Activated CD4-positive, alpha-beta T cell treated with anti-CD3 and anti-CD28 coated beads, Interleukin-2, amount 10 ng/mL, durations not matched to agents 24 days and 14 days (primary cell): ENCODE data around the gene KIF14. TPM values are rescaled to one million over a fixed set of nuclear protein-coding genes. Genes with fewer than 3 reads are reported as not detected.
"Not testable (repeated sequence)": the region's sequence is repeated elsewhere in the genome, so short reads cannot be mapped to it uniquely, and the experiment has no call there.

ENCODE experiments used
- DNase-seq: peaks from one replicate; pipeline ENCODE4 v3.0.0; 2022
- H3K27ac Mint-ChIP-seq: one replicate; pipeline ENCODE4 v1.8.0; 2022; ENCODE audit warnings: mild to moderate bottlenecking, mixed read lengths
- H3K27me3 Mint-ChIP-seq: one replicate; pipeline ENCODE4 v1.8.0; 2022; ENCODE audit warnings: mixed read lengths
- H3K36me3 Mint-ChIP-seq: one replicate; pipeline ENCODE4 v1.8.0; 2022; ENCODE audit warnings: low read depth, mild to moderate bottlenecking, mixed read lengths
- H3K4me1 Mint-ChIP-seq: one replicate; pipeline ENCODE4 v1.8.0; 2021; ENCODE audit warnings: mixed read lengths
- H3K4me3 Mint-ChIP-seq: one replicate; pipeline ENCODE4 v1.8.0; 2022; ENCODE audit warnings: mild to moderate bottlenecking, moderate library complexity, mixed read lengths
- H3K9me3 Mint-ChIP-seq: one replicate; pipeline ENCODE4 v1.8.0; 2021; ENCODE audit warnings: mixed read lengths
- intact Hi-C: fragments of 100-400 bp; cut with micrococcal nuclease; formaldehyde crosslinking; loops from one replicate; pipeline ENCODE4 v1.15.1; 2023
- total RNA-seq: library from RNA; stranded (reverse); gene quantifications from 2 replicates; pipeline ENCODE4 v1.2.3, GENCODE V29; 2022

KIF14 gene
- total RNA-seq, 1 donor from 2014 or later = 11.6 TPM

- intact Hi-C loops = no loop called here
- H3K4me3 Mint-ChIP-seq = no peak overlapping the region
- DNase-seq = no peak
- H3K36me3 Mint-ChIP-seq = peaks cover 3% of the 10 kb centered on the region
- H3K27ac Mint-ChIP-seq = no peak overlapping the region
- peaks cover 6% of the 10 kb centered on the region for H3K27me3 Mint-ChIP-seq
- peaks cover 8% of the 10 kb centered on the region for H3K4me1 Mint-ChIP-seq
- no peaks in the 10 kb centered on the region for H3K9me3 Mint-ChIP-seq
These were observed 74.0 kb downstream of the KIF14 start for GRCh38 chr1:200546577-200546976.

GRCh38 chr1:200542162-200542561, 78.4 kb downstream of the KIF14 start:
- Mint-ChIP-seq H3K9me3 (peaks cover 10% of the 10 kb centered on the region), H3K36me3 (no peaks in the 10 kb centered on the region), H3K4me3 (no peak overlapping the region), H3K27me3 (peaks cover 7% of the 10 kb centered on the region), H3K4me1 (peaks cover 4% of the 10 kb centered on the region), H3K27ac (no peak overlapping the region)
- DNase-seq = no peak
- intact Hi-C loops = no loop called here

GRCh38 chr1:200540281-200540680, 80.3 kb downstream of the KIF14 start:
- H3K4me3 Mint-ChIP-seq = no peak overlapping the region
- no peak for DNase-seq
- intact Hi-C loops = no loop called here
- peaks cover 10% of the 10 kb centered on the region for H3K9me3 Mint-ChIP-seq
- no peak overlapping the region for H3K27ac Mint-ChIP-seq
- peaks cover 4% of the 10 kb centered on the region for H3K27me3 Mint-ChIP-seq
- no peaks in the 10 kb centered on the region for H3K4me1 Mint-ChIP-seq
- H3K36me3 Mint-ChIP-seq = no peaks in the 10 kb centered on the region

- DNase-seq = no peak
- Mint-ChIP-seq H3K27me3 (peaks cover 4% of the 10 kb centered on the region), H3K9me3 (peaks cover 10% of the 10 kb centered on the region), H3K27ac (no peak overlapping the region), H3K4me3 (no peak overlapping the region), H3K4me1 (no peaks in the 10 kb centered on the region), H3K36me3 (no peaks in the 10 kb centered on the region)
- intact Hi-C loops = no loop called here
These were observed 82.4 kb downstream of the KIF14 start for GRCh38 chr1:200538179-200538578.

- DNase-seq = peak; percentile 60
- Mint-ChIP-seq H3K4me3 (no peak overlapping the region), H3K27ac (no peak overlapping the region), H3K36me3 (no peaks in the 10 kb centered on the region), H3K4me1 (peaks cover 7% of the 10 kb centered on the region), H3K27me3 (peaks cover 4% of the 10 kb centered on the region), H3K9me3 (peaks cover 6% of the 10 kb centered on the region)
- intact Hi-C loops = no loop called here
These were observed 84.9 kb downstream of the KIF14 start for GRCh38 chr1:200535605-200536004.

GRCh38 chr1:200530623-200531261, 89.8 kb downstream of the KIF14 start:
- peaks cover 13% of the 10 kb centered on the region for H3K4me1 Mint-ChIP-seq
- intact Hi-C loops = no loop called here
- H3K36me3 Mint-ChIP-seq = no peaks in the 10 kb centered on the region
- no peaks in the 10 kb centered on the region for H3K9me3 Mint-ChIP-seq
- H3K27ac Mint-ChIP-seq = no peak overlapping the region
- peak; percentile 85 for DNase-seq
- H3K4me3 Mint-ChIP-seq = peak overlapping the region; percentile 39
- peaks cover 1% of the 10 kb centered on the region for H3K27me3 Mint-ChIP-seq

GRCh38 chr1:200528858-200529606, 91.5 kb downstream of the KIF14 start:
- Mint-ChIP-seq H3K4me1 (peaks cover 13% of the 10 kb centered on the region), H3K36me3 (no peaks in the 10 kb centered on the region), H3K27me3 (peaks cover 4% of the 10 kb centered on the region), H3K9me3 (no peaks in the 10 kb centered on the region), H3K27ac (no peak overlapping the region), H3K4me3 (no peak overlapping the region)
- no peak for DNase-seq
- intact Hi-C loops = no loop called here

- H3K9me3 Mint-ChIP-seq = no peaks in the 10 kb centered on the region
- H3K4me1 Mint-ChIP-seq = peaks cover 13% of the 10 kb centered on the region
- H3K4me3 Mint-ChIP-seq = no peak overlapping the region
- intact Hi-C loops = no loop called here
- H3K27ac Mint-ChIP-seq = no peak overlapping the region
- no peaks in the 10 kb centered on the region for H3K36me3 Mint-ChIP-seq
- H3K27me3 Mint-ChIP-seq = peaks cover 4% of the 10 kb centered on the region
- no peak for DNase-seq
These were observed 92.9 kb downstream of the KIF14 start for GRCh38 chr1:200527670-200528069.

- Mint-ChIP-seq H3K36me3 (no peaks in the 10 kb centered on the region), H3K27me3 (peaks cover 4% of the 10 kb centered on the region), H3K4me1 (peaks cover 13% of the 10 kb centered on the region), H3K9me3 (no peaks in the 10 kb centered on the region), H3K4me3 (no peak overlapping the region), H3K27ac (no peak overlapping the region)
- intact Hi-C loops = no loop called here
- no peak for DNase-seq
These were observed 93.6 kb downstream of the KIF14 start for GRCh38 chr1:200526709-200527612.

- DNase-seq = no peak
- Mint-ChIP-seq H3K4me1 (peaks cover 4% of the 10 kb centered on the region), H3K27ac (no peak overlapping the region), H3K36me3 (no peaks in the 10 kb centered on the region), H3K4me3 (no peak overlapping the region), H3K27me3 (peaks cover 4% of the 10 kb centered on the region), H3K9me3 (no peaks in the 10 kb centered on the region)
- intact Hi-C loops = no loop called here
These were observed 95.2 kb downstream of the KIF14 start for GRCh38 chr1:200525090-200525987.

- H3K4me3 Mint-ChIP-seq, H3K27me3 Mint-ChIP-seq: not testable (repeated sequence)
These were observed 96.0 kb downstream of the KIF14 start for GRCh38 chr1:200524551-200524950.

GRCh38 chr1:200524092-200524491, 96.5 kb downstream of the KIF14 start:
- Mint-ChIP-seq H3K9me3 (no peaks in the 10 kb centered on the region), H3K4me1 (no peaks in the 10 kb centered on the region), H3K27me3 (peaks cover 2% of the 10 kb centered on the region), H3K27ac (no peak overlapping the region), H3K4me3 (no peak overlapping the region), H3K36me3 (no peaks in the 10 kb centered on the region)
- intact Hi-C loops = no loop called here
- no peak for DNase-seq

More at GRCh38 chr1:200524551-200524950, 96.0 kb downstream of the KIF14 start:
- H3K27ac Mint-ChIP-seq, DNase-seq, H3K4me1 Mint-ChIP-seq, H3K36me3 Mint-ChIP-seq, intact Hi-C loops, H3K9me3 Mint-ChIP-seq: not testable (repeated sequence)

GRCh38 chr1:200520735-200521134, 99.8 kb downstream of the KIF14 start:
- Mint-ChIP-seq H3K27me3 (peaks cover 4% of the 10 kb centered on the region), H3K4me3 (no peak overlapping the region), H3K9me3 (no peaks in the 10 kb centered on the region), H3K36me3 (no peaks in the 10 kb centered on the region), H3K27ac (no peak overlapping the region), H3K4me1 (no peaks in the 10 kb centered on the region)
- DNase-seq = no peak
- intact Hi-C loops = no loop called here
